OCI-LY7 (cell line): ENCODE data around the gene PRKRIP1.

Experiments
- EZH2phosphoT487 ChIP-seq: fragments of 200-600 bp; sonication (generic); IDR thresholded peaks from 2 replicates; pipeline ENCODE4 v1.6.1; 2018; ENCODE audit warnings: low read depth, borderline replicate concordance, mild to moderate bottlenecking, mixed run types, antibody characterized with exemption, low read length, moderate library complexity, mixed read lengths
- TF ChIP-seq, protein P1 (sequence below): fragments of 200-600 bp; sonication (generic); conservative IDR thresholded peaks from 2 replicates; pipeline ENCODE4 v1.5.1; 2014; ENCODE audit warnings: mild to moderate bottlenecking, antibody characterized with exemption, low read length, moderate library complexity, mixed read lengths

DNA sequence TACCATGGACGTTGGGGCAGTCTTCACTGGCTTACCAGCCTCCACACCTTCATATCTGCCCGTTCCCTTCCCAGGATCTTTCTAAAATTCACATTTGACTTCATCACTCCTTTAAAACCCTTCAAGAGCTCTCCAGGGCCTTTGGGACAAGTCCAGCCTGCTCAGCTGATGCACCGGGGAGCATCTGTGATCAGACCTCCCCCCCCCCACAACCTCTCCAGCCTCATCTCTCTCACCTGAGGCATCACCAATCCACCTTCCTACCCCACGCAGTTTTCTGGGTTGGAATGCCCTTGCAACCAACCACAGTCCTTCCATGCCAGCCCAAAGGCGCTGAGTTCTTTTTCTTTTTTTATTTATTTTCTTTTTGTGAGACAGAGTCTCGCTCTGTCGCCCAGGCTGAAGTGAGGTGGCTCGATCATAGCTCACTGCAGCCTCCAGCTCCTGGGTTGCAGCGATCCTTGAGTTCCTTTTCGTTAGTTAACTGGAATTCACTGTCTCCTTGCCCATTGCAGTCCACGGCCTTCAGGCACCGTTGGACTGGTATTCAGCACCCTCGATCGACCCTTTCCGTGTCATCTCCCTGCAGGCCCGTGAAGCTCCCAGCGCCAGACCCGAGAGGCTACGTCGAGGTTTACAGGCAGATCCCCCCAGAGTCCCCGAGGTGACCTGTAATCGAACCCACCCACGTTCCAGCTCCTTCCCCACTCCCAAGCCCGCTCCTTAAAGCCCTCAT is 67.8 kb downstream of the PRKRIP1 start:
- TF ChIP-seq, protein P1, sequence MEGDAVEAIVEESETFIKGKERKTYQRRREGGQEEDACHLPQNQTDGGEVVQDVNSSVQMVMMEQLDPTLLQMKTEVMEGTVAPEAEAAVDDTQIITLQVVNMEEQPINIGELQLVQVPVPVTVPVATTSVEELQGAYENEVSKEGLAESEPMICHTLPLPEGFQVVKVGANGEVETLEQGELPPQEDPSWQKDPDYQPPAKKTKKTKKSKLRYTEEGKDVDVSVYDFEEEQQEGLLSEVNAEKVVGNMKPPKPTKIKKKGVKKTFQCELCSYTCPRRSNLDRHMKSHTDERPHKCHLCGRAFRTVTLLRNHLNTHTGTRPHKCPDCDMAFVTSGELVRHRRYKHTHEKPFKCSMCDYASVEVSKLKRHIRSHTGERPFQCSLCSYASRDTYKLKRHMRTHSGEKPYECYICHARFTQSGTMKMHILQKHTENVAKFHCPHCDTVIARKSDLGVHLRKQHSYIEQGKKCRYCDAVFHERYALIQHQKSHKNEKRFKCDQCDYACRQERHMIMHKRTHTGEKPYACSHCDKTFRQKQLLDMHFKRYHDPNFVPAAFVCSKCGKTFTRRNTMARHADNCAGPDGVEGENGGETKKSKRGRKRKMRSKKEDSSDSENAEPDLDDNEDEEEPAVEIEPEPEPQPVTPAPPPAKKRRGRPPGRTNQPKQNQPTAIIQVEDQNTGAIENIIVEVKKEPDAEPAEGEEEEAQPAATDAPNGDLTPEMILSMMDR: no peak
- TF ChIP-seq EZH2phosphoT487: no peak
